Measurements from ENCODE around the gene BRI3BP. TPM values are rescaled to one million over a fixed set of nuclear protein-coding genes. Genes with fewer than 3 reads are reported as not detected.

The BRI3BP gene
- total and polyA plus RNA-seq, 9 of the 15 experiments (the other 6 are each of a cell fraction or from before 2014, with no cell fraction given): 12.3 to 25.0 (median 16.6) TPM

DNA sequence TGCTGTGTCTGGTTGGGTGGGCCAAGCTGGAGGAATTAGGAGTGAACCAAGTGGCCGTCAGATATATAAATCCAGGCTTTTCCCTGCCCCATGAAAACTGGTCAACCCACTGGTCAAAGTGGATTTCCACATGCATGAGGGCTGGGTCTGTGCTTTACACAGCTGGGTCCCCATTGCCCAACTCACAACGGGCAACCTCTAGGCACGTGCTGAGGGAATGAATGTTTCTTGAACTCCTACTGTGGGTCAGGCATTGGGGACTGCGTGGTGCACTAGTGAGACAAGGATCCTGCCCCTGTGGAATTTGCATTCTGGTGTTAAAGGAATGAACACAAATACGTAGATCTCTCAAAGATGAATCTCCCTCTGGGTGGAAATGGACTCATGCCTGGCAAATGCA is 64.3 kb downstream of the BRI3BP start:
- intact Hi-C loops (cut with micrococcal nuclease): no loop called here

More for the DNA sequence above, 64.3 kb downstream of the BRI3BP start:
- CTCF ChIA-PET (ENCODE audit: low intra/inter-chr PET ratio): no interaction called here
- H3K9me1 ChIP-seq (ENCODE audit: control insufficient read depth, insufficient read depth, low read length): no peaks in the 10 kb centered on the region
- H4K20me1 ChIP-seq (replicated peaks; ENCODE audit: control insufficient read depth, insufficient read depth, low read length): no peaks in the 10 kb centered on the region
- no peak; the same call in 2 of the 3 replicates for ATAC-seq
- H3K9me3 ChIP-seq (replicated peaks; ENCODE audit: control insufficient read depth, insufficient read depth, low read depth, low read length): 0 out of 2 replicates have a peak, but pooled peaks cover 3% of the 10 kb centered on the region
- POLR2A ChIA-PET: interaction anchor here (0.6 to 0.9 kb wide), 4 partner anchors 12 to 246 kb away, joined by 3 to 4 read pairs (median 3); no protein-coding TSS in a partner anchor
- DNase-seq (ENCODE audit: extremely low read depth in 1 of 4, low spot score in 3 of 4): no peak
- no peak overlapping the region for H3K9ac ChIP-seq (ENCODE audit: insufficient read depth in 1 of 2, low read depth in 2 of 2, low read length in 2 of 2)
- no peak overlapping the region for H3K4me3 ChIP-seq
- no peaks in the 10 kb centered on the region for H3K79me2 ChIP-seq (ENCODE audit: control insufficient read depth, insufficient read depth, low read length)
- TF ChIP-seq, protein P1, sequence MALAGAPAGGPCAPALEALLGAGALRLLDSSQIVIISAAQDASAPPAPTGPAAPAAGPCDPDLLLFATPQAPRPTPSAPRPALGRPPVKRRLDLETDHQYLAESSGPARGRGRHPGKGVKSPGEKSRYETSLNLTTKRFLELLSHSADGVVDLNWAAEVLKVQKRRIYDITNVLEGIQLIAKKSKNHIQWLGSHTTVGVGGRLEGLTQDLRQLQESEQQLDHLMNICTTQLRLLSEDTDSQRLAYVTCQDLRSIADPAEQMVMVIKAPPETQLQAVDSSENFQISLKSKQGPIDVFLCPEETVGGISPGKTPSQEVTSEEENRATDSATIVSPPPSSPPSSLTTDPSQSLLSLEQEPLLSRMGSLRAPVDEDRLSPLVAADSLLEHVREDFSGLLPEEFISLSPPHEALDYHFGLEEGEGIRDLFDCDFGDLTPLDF (CRISPR knock-in tag; IDR thresholded peaks at IDR 0.05): no peak
- no peak for TF ChIP-seq ETV5 (CRISPR knock-in tag; IDR thresholded peaks at IDR 0.05; ENCODE audit: low read depth)
- no peak for TF ChIP-seq GTF2E2 (tag; IDR thresholded peaks at IDR 0.05)
- no peak for TF ChIP-seq NFE2L1 (tag; IDR thresholded peaks at IDR 0.05; ENCODE audit: borderline replicate concordance, low read depth)
- TF ChIP-seq NFIC (IDR thresholded peaks at IDR 0.05): no peak
- no peak for TF ChIP-seq ZNF133 (CRISPR knock-in tag; IDR thresholded peaks at IDR 0.05)
- TF ChIP-seq POLR2AphosphoS5 (IDR thresholded peaks at IDR 0.05; ENCODE audit: control insufficient read depth, insufficient read depth, low read depth, low read length): no peak
- no TSS peak for BruUV-seq (replicated peaks)
- 33% methylated on average over 5 of the region's 5 CpGs for WGBS (ENCODE audit: insufficient coverage, low coverage, missing lambda C conversion rate)
- H3K27ac ChIP-seq (ENCODE audit: extremely low read depth, low read depth, low read length): no peak overlapping the region
- H3K4me2 ChIP-seq (ENCODE audit: insufficient read depth, low read length): no peak overlapping the region
- in situ Hi-C loops (cut with MboI): no loop called here
- FAIRE-seq: no peak
- H2AFZ ChIP-seq (ENCODE audit: low read depth, low read length): no peak overlapping the region
- H3K27me3 ChIP-seq (ENCODE audit: control insufficient read depth in 2 of 2, insufficient read depth in 2 of 2, low read length in 2 of 2): peaks cover 0 to 12% of the 10 kb centered on the region in 2 experiments; a peak in 3 of 5 replicates
- H3K4me1 ChIP-seq (replicated peaks in 1 of 2; ENCODE audit: control insufficient read depth in 2 of 2, insufficient read depth in 2 of 2, low read length in 2 of 2): peaks cover 4 to 6% of the 10 kb centered on the region in 2 experiments; a peak in 2 of 5 replicates
- H3K36me3 ChIP-seq (ENCODE audit: control insufficient read depth, insufficient read depth, low read length): no peaks in the 10 kb centered on the region
